HG03159 (cell line): ENCODE results near the gene TAF5L.
"Not testable (repeated sequence)": the region's sequence is repeated elsewhere in the genome, so short reads cannot be mapped to it uniquely, and the experiment has no call there.

ENCODE experiments used
- ATAC-seq: cut with Tn5 transposase; IDR thresholded peaks from one replicate; pipeline ENCODE4 v1.9.1; 2021; ENCODE audit warnings: mild to moderate bottlenecking, moderate library complexity; ENCODE audit not compliant: unreplicated experiment

The TAF5L gene

DNA sequence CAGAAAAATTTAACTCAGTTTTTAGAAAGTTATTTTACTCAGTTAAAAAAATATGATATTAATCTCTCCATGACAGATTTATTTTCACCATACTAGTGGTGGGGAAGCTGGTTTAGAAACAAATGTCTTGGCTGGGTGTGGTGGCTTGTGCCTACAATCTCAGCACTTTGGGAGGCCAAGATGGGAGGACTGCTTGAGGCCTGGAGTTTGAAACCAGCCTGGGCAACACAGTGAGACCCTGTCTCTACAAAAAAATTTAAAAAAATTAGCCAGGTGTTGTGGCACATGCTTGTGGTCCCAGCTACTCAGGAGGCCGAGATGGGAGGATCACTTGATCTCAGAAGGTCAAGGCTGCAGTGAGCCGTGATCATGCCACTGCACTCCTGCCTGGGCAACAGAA, 17.3 kb downstream of the TAF5L start:
- no peak for ATAC-seq

GRCh38 chr1:229607370-229607769, 18.6 kb downstream of the TAF5L start:
- ATAC-seq, result no peak

DNA sequence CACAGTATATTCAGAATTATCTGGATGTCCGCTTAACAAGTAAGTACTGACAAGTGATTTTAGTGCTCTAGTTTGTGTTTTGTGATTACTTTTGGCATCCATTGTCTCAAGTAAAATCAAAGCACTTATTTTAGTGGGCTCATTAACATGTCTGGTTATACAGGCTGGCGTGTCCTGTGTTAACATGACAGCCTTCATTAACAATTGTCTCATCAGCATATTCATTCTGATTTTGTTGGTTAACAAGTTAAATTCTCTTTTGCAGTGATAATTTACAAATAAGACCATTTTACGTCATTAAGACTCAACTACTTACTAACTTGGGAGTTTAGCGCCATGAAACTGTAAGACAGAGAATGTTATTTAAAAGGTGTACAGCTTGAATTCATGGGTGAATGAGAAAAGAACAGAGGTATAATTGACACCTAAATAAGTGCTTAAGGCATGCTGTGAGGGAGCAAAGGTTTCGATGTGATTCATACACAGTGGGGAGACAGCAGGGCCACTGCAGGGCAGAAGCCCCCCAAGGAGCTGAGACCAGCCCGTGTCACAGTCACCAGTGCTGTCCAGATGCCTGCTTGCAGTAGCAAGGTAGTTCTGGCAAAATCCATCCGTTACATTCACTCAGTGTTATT, 22.4 kb downstream of the TAF5L start:
- no peak for ATAC-seq

DNA sequence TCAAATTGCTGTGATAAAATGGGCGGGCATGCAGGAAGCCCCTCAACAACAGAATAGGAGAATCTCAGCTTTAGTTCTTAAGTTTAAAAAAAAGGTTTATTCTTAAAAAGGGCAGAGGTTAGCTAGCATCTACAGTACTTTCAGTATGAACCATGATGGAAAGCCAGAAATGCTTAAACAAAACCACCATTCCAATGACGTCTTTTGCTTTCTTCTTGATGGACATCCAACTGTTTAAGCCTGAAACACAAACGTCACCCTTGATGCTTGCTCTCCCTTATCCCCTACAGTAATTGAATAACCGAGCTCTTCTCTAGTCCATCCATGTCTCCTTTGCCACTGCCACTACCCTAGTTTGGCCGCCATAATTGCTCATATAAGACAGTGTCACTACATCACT, 25.7 kb downstream of the TAF5L start:
- no peak for ATAC-seq

DNA sequence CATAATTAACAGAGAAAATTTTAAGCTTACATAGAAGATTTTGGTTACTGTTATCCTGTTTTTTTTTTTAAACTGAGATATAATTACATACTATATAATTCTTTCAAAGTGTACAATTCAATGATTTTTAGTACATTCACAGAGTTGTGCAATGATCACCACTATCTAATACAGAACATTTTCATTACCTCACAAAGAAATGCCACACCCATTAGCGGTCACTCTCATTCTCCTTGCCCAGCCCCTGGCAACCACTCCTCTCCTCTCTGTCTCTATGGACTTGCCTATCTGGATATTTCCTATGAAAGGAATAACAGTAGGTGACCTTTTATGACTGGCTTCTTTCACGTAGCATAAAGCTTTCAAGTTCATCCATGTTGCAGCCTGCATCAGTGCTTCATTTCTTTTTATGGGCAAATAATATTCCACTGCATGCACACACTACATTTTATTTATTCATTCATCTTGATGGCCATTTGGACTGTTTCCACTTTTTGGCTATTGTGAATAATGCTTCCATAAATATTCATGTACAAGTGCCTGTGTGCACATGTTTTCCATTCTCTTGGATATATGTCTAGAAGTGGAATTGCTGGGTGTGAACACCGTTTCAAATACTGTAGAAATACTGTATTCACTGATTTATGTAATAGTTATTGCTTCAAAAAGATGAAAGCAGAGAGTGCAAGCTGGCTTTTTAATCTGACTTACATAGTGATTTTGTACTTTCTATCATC, 26.5 kb downstream of the TAF5L start:
- no peak for ATAC-seq

DNA sequence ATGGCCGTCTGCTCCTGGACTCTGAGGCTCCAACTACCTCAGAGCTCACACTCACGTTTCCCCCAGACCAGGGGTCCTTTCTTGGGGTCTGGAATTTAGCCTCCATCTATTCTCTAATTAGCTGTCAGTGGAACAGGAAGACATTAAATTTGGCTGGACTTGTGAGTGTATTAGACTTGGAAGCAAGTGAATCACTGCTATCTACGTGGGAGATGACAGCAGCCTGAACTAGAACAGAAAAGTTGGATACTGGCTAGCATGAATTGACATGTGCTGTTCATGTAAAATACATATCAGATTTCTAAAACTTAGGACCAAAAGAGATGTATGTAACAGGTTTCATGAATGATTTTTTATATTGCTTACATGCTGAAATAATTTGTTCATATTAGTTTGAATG, 28.0 kb downstream of the TAF5L start:
- no peak for ATAC-seq

- ATAC-seq, result no peak
These were observed 28.8 kb downstream of the TAF5L start for GRCh38 chr1:229596925-229597699.

DNA sequence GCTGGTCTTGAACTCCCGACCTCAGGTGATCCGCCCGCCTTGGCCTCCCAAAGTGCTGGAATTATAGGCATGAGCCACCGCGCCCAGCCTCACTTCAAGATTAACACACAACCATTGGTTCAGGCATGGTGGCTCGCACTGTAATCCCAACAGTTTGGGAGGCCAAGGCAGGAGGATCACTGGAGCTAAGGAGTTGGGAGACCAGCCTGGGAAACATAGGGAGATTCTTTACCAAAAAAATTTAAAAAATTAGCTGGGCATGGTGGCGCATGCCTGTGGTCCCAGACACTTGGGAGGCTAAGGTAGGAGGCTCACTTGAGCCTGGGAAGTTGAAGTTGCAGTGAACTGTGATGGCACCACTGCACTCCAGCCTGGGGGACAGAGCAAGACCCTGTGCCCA, 30.0 kb downstream of the TAF5L start:
- not testable (repeated sequence) for ATAC-seq

GRCh38 chr1:229594227-229595008, 31.5 kb downstream of the TAF5L start:
- no peak for ATAC-seq

DNA sequence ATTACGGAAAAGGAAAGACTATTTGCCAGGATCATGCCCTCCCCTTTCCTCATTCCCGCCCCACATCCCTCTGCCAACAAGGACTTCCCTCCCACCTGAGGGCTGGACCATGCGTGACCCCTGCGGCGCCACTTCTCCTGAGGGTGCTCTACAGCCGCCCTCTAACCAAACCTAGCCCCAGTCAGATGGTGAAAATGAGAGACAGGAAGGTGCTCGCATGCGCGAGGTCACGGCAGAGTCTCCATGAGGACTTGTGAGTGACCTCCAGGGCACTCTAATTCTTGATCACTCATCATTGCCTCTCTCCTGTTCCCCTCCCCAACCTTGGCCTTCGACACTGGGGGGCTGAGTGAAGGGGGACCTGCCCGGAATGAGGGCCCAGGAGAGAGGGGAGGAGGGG, 32.1 kb downstream of the TAF5L start:
- ATAC-seq, result no peak

GRCh38 chr1:229590119-229590518, 35.8 kb downstream of the TAF5L start:
- no peak for ATAC-seq

DNA sequence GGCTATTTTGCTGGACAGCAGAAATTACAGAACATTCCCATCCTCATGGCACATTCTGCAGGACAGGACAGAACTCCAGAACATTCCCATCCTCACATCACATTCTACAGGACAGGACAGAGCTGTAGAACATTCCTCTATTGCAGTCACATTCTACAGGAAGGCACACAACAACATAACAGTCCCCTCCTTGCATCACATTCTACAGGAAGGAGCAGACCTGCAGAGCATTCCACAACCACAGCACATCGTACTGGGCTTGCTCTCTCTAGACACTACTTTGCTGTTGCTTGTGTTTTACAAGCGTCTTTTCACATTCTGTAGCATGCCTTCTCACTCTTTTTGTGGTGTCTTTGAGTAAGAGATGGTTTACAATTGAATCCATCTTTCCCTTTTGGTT, 40.6 kb downstream of the TAF5L start:
- ATAC-seq, result no peak

DNA sequence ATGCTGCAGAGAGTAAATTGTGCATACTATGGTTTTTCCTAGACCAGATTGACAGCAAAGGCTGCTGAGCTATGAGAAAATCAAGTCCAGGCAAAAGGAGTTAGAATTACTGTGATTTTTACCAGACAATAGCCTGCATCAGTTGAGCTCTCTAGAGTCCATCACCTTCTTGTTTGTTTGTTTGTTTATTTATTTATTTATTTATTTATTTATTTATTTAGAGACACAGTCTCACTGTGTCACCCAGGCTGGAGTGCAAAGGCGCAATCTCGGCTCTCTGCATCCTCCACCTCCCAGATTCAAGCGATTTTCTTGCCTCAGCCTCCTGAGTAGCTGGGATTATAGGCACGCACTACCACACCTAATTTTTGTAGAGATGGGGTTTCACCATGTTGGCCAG, 43.2 kb downstream of the TAF5L start:
- no peak for ATAC-seq

- no peak for ATAC-seq
These were observed 43.8 kb downstream of the TAF5L start for GRCh38 chr1:229582011-229582694.

- no peak for ATAC-seq
These were observed 44.4 kb downstream of the TAF5L start for GRCh38 chr1:229581485-229581884.

GRCh38 chr1:229579059-229579673, 46.8 kb downstream of the TAF5L start:
- ATAC-seq, result peak; percentile 90

GRCh38 chr1:229578168-229579058, 47.5 kb downstream of the TAF5L start:
- ATAC-seq, result peak; percentile 36

DNA sequence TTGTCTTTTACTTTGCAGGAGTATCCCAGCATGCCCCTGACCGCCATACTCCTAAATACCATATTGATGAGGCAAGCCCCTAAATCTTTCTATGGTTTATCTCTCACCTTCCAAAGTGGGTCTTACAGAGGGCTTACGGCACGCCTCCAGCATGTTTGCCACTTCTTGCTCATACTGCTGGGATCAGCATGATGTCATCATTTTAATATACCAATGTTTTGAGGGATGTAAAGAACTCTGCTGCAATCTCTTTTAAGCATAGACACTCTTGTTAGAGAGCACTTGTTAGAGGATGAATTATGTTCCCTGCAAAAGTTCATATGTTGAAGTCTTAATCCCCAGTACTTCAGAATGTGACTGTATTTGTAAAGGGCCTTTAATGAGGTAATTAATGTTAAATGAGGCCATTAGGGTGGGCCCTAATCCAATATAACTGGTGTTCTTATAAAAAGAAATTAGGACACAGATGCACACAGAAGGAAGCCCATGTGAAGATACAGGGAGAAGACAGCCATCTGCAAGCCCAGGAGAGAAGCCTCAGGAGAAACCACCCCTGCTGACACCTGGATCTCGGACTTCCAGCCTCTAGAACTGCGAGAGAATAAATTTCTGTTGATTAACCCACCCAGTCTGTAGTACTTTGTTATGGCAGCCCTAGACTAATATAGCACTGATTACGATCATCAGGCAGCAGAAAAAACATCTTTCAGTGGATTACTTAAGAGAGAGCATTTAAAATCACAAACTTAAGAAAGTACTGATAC, 51.1 kb downstream of the TAF5L start:
- ATAC-seq, result no peak
